CD14-positive monocyte (primary cell): ENCODE measurements around the gene COX6A2. TPM values are rescaled to one million over a fixed set of nuclear protein-coding genes. Genes with fewer than 3 reads are reported as not detected.

Experiments
- DNase-seq, 3 donors: peaks; one replicate each; pipeline ENCODE4 v3.0.0-alpha.2; 2011 to 2022
- H2AFZ ChIP-seq: 2 replicates; pipeline ENCODE4 v1.6.0; 2012; ENCODE audit warnings: mild to moderate bottlenecking, low read depth, low read length, inconsistent platforms; ENCODE audit not compliant: insufficient read depth, poor library complexity, severe bottlenecking
- H3K27ac ChIP-seq, 2 donors: 1 replicate in 1 of 2; 2 replicates in 1 of 2; pipeline ENCODE4 v1.5.1; 2012 to 2013; ENCODE audit warnings: low read length in 2 of 2, control low read depth in 1 of 2, inconsistent platforms in 1 of 2, low read depth in 1 of 2, mild to moderate bottlenecking in 1 of 2
- H3K27me3 ChIP-seq, 2 donors: one replicate each; pipeline versions ENCODE4 v1.6.0 to v1.6.1; 2011 to 2013; ENCODE audit warnings: low read length in 2 of 2; ENCODE audit not compliant: control insufficient read depth in 2 of 2, insufficient read depth in 2 of 2
- H3K36me3 ChIP-seq, 2 donors: replicated peaks in 1 of 2; 1 replicate in 1 of 2; 2 replicates in 1 of 2; pipeline versions ENCODE4 v1.5.1 to v1.6.1; 2012 to 2013; ENCODE audit warnings: low read length in 2 of 2, control low read depth in 1 of 2, inconsistent platforms in 1 of 2, mild to moderate bottlenecking in 1 of 2; ENCODE audit not compliant: insufficient read depth in 2 of 2, control insufficient read depth in 1 of 2
- H3K4me1 ChIP-seq, 2 donors: 1 replicate in 1 of 2; 2 replicates in 1 of 2; pipeline versions ENCODE4 v1.5.1 to v1.6.1; 2012 to 2013; ENCODE audit warnings: low read length in 2 of 2, control low read depth in 1 of 2, inconsistent platforms in 1 of 2, mild to moderate bottlenecking in 1 of 2, moderate library complexity in 1 of 2; ENCODE audit not compliant: insufficient read depth in 2 of 2, control insufficient read depth in 1 of 2
- H3K4me2 ChIP-seq: replicated peaks from 2 replicates; pipeline ENCODE3; 2012; ENCODE audit warnings: low read length, moderate library complexity, mild to moderate bottlenecking; ENCODE audit not compliant: poor library complexity, severe bottlenecking; ENCODE audit errors: extremely low read depth
- H3K4me3 ChIP-seq, 3 experiments: fragments of 200-600 bp in 1 of 3; sonication (generic) in 1 of 3; replicated peaks in 1 of 3; 1 replicate in 2 of 3; 2 replicates in 1 of 3; pipeline ENCODE4 v1.5.1; 2011 to 2013; ENCODE audit warnings: low read length in 3 of 3, mild to moderate bottlenecking in 3 of 3, control low read depth in 2 of 3, low read depth in 2 of 3, inconsistent platforms in 1 of 3, moderate library complexity in 1 of 3
- H3K79me2 ChIP-seq: 2 replicates; pipeline ENCODE4 v1.6.0; 2012; ENCODE audit warnings: mild to moderate bottlenecking, control low read depth, inconsistent platforms, low read length, moderate library complexity; ENCODE audit not compliant: insufficient read depth
- H3K9ac ChIP-seq: 2 replicates; pipeline ENCODE4 v1.6.0; 2017; ENCODE audit warnings: low read length, mild to moderate bottlenecking; ENCODE audit not compliant: insufficient read depth, poor library complexity, severe bottlenecking
- H3K9me3 ChIP-seq, 2 donors: replicated peaks in 1 of 2; 1 replicate in 1 of 2; 2 replicates in 1 of 2; pipeline versions ENCODE4 v1.5.1 to v1.6.1; 2012 to 2013; ENCODE audit warnings: low read length in 2 of 2, control low read depth in 1 of 2; ENCODE audit not compliant: control insufficient read depth in 1 of 2, insufficient read depth in 1 of 2
- H4K20me1 ChIP-seq: 2 replicates; pipeline ENCODE4 v1.6.0; 2012; ENCODE audit warnings: mild to moderate bottlenecking, low read length, control low read depth, moderate library complexity; ENCODE audit not compliant: insufficient read depth
- H3K27ac Mint-ChIP-seq, 7 donors: one replicate each; pipeline ENCODE4 v1.8.0; 2020; ENCODE audit warnings: mild to moderate bottlenecking in 7 of 7, mixed read lengths in 7 of 7, moderate library complexity in 6 of 7, inconsistent platforms in 2 of 7
- H3K27me3 Mint-ChIP-seq, 3 donors: one replicate each; pipeline ENCODE4 v1.8.0; 2021 to 2022; ENCODE audit warnings: low read depth in 3 of 3, mild to moderate bottlenecking in 3 of 3, mixed read lengths in 3 of 3, moderate library complexity in 3 of 3, inconsistent platforms in 1 of 3
- H3K36me3 Mint-ChIP-seq, 2 donors: one replicate each; pipeline ENCODE4 v1.8.0; 2020; ENCODE audit warnings: mixed read lengths in 2 of 2, inconsistent platforms in 1 of 2, mild to moderate bottlenecking in 1 of 2
- H3K4me1 Mint-ChIP-seq: one replicate; pipeline ENCODE4 v1.8.0; 2020; ENCODE audit warnings: mild to moderate bottlenecking, mixed read lengths
- H3K4me3 Mint-ChIP-seq, 2 donors: one replicate each; pipeline ENCODE4 v1.8.0; 2020; ENCODE audit warnings: mild to moderate bottlenecking in 2 of 2, mixed read lengths in 2 of 2, moderate library complexity in 1 of 2
- H3K9me3 Mint-ChIP-seq, 7 donors: one replicate each; pipeline ENCODE4 v1.8.0; 2020 to 2022; ENCODE audit warnings: mixed read lengths in 7 of 7, mild to moderate bottlenecking in 6 of 7, moderate library complexity in 6 of 7, inconsistent platforms in 2 of 7
- WGBS: methylation state at CpG from one replicate; pipeline ENCODE4 v1.1.5; 2013; ENCODE audit warnings: missing lambda C conversion rate; ENCODE audit not compliant: insufficient coverage; 5-methylcytosine and 5-hydroxymethylcytosine counted together
- intact Hi-C, 2 donors: fragments of 100-400 bp; cut with micrococcal nuclease; formaldehyde crosslinking; loops; one replicate each; pipeline versions ENCODE4 v1.15.0 to v1.15.1; 2023
- polyA plus RNA-seq, 3 donors: library from polyadenylated mRNA; depleted of rRNA in 1 of 3; unstranded in 2 of 3; stranded (reverse) in 1 of 3; fragments of 300-500 nt in 2 of 3; fragments of >200 nt in 1 of 3; fragmentation: Illumina TruSeq in 2 of 3; gene quantifications; 1 replicate in 2 of 3; 2 replicates in 1 of 3; pipeline ENCODE4 v1.2.3, GENCODE V29; 2012 to 2021
- TF ChIP-seq, protein P1 (sequence below): fragments of 200-600 bp; IDR thresholded peaks from one replicate; pipeline ENCODE4 v1.8.0; 2022; ENCODE audit warnings: antibody characterized with exemption, mild to moderate bottlenecking

COX6A2 gene
- polyA plus RNA-seq, 3 donors = not detected

DNA sequence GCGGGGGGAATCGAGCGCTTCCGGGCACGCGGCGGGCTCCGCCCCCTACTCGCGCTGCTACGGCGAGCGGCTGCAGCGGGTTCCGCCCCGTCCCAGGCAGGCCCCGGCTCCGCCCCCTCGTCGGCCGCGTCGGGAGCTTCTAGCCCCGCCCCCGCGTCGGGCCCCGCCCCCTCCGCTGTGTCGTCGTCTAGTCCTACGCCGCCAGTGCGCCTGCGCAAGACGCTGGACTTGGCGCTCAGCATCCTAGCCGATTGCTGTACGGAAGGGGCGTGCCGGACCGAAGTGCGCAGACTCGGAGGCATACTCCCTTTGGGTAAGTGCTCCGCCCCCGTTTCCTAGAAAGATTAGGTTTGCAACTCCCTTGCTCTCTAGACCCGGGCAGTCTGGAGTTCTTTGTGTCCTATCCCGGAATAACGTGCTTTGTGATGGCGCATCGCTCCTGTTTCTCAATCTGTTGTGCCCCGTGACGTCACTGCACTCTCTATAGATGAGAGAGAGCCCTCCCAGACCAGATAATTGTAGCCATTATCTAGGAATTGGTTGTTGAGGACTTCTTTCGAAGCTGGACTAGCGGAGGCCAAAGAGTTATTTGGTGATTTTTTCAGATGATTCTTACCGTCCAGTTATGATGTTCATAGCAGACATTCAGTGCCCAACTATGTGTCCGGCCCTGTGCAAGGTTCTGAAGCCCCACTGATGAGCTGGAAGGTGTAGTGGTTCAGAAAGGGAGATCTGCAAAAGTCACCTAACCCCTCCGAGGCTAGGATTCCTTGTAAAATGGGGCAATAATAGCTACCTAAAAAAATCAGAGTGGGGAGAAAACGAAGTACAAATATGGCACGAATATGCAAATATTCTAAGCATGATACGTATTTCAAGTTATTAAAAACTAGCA lies 31.8 kb upstream of the COX6A2 start:
- peaks cover 47 to 51% of the 10 kb centered on the region in 2 donors for H3K4me1 ChIP-seq
- peak overlapping the region; percentile 54 to 86 (median 86) for H3K4me3 ChIP-seq
- intact Hi-C loops = loop anchor here (5.0 kb wide), 3 partner anchors 108 to 407 kb away; partner anchors contain the start of gene KAT8 (in 1 of the 2)
- peak overlapping the region; percentile 93 for H3K4me2 ChIP-seq
- peaks cover 0 to 6% (median 2%) of the 10 kb centered on the region in 3 donors for H3K27me3 Mint-ChIP-seq
- peaks cover 52% of the 10 kb centered on the region for H3K79me2 ChIP-seq
- H3K9me3 ChIP-seq = no peaks in the 10 kb centered on the region
- 2% methylated on average over 56 of the region's 61 CpGs for WGBS
- TF ChIP-seq, protein P1, sequence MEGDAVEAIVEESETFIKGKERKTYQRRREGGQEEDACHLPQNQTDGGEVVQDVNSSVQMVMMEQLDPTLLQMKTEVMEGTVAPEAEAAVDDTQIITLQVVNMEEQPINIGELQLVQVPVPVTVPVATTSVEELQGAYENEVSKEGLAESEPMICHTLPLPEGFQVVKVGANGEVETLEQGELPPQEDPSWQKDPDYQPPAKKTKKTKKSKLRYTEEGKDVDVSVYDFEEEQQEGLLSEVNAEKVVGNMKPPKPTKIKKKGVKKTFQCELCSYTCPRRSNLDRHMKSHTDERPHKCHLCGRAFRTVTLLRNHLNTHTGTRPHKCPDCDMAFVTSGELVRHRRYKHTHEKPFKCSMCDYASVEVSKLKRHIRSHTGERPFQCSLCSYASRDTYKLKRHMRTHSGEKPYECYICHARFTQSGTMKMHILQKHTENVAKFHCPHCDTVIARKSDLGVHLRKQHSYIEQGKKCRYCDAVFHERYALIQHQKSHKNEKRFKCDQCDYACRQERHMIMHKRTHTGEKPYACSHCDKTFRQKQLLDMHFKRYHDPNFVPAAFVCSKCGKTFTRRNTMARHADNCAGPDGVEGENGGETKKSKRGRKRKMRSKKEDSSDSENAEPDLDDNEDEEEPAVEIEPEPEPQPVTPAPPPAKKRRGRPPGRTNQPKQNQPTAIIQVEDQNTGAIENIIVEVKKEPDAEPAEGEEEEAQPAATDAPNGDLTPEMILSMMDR = no peak
- peaks cover 42% of the 10 kb centered on the region for H4K20me1 ChIP-seq
- peaks cover 46% of the 10 kb centered on the region for H3K4me1 Mint-ChIP-seq
- H3K9ac ChIP-seq = peak overlapping the region; percentile 96
- H3K36me3 Mint-ChIP-seq = peaks cover 29 to 41% of the 10 kb centered on the region in 2 donors
- peak; percentile 99 to 100 (median 99) for DNase-seq
- H3K9me3 Mint-ChIP-seq = no peaks in the 10 kb centered on the region
- peaks cover 19 to 34% of the 10 kb centered on the region in 2 donors for H3K36me3 ChIP-seq
- H3K27ac ChIP-seq = peak overlapping the region; percentile 95 to 96
- peak overlapping the region; percentile 83 for H2AFZ ChIP-seq
- H3K4me3 Mint-ChIP-seq = peak overlapping the region; percentile 86 to 92
- peak overlapping the region; percentile 94 to 97 (median 95) for H3K27ac Mint-ChIP-seq
- H3K27me3 ChIP-seq = no peaks in the 10 kb centered on the region

DNA sequence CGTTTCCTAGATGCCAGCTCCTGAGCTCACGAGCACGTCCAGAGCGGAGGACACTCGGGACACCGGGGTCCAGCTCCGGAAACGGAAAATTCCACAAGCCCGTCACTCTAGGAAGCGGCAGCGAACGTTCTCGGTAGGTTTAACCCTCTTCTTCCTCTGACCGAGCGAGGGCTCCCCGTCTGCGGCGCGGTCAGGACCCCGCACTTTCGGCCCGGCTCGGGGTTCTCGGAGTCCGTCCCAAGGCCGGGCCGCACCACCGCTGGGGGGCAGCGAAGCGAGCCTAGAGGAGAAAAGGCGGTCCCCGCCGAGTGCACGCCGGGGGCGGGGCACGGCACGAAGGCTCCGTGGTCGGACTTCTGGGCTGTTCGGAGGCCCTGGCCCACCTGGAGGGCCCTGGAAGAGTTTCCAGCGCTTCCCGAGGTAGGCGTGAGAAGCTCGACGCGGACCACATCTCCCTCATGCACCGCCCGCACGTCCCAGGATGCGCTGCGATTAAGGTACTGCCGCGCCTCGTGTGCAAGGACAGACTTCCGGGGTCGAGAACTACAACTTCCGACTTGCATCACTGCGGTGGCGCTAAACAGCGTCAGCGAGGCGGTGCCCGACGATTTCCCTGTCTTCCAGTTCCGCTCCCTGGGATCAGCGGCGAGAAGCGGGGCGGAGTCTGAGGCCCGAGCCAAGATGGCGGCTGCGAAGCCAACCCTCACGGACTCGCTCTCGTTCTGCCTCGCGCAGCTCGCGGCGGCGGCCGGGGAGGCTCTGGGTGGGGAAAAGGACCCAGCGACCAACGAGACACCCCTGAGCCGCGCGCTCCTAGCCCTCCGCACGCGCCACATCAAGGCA lies 30.9 kb upstream of the COX6A2 start, which contains the start of gene ARMC5:
Gene ARMC5 (plus strand): TSS at position 658 of the 843 bp plus-strand sequence. CDS start 24 bp downstream, at position 682.
- intact Hi-C loops = loop anchor here (5.0 kb wide), 3 partner anchors 107 to 408 kb away; partner anchors contain the start of gene KAT8 (in 1 of the 2)
- Histone ChIP-seq H3K27me3 (no peaks in the 10 kb centered on the region), H4K20me1 (peaks cover 42% of the 10 kb centered on the region), H3K4me3 (peak within 1 kb of the TSS; percentile 54 to 86 (median 86)), H3K9ac (peak within 1 kb of the TSS; percentile 96), H3K9me3 (no peaks in the 10 kb centered on the region), H3K4me1 (peaks cover 56 to 60% of the 10 kb centered on the region in 2 donors), H2AFZ (peak within 1 kb of the TSS; percentile 83), H3K36me3 (peaks cover 17 to 26% of the 10 kb centered on the region in 2 donors), H3K79me2 (peaks cover 54% of the 10 kb centered on the region), H3K4me2 (peak within 1 kb of the TSS; percentile 93), H3K27ac (peak within 1 kb of the TSS; percentile 95 to 96)
- TF ChIP-seq, protein P1 = peak; percentile 68
- DNase-seq = peak; percentile 99
- peak within 1 kb of the TSS; percentile 94 to 97 (median 95) for H3K27ac Mint-ChIP-seq
- peaks cover 26 to 33% of the 10 kb centered on the region in 2 donors for H3K36me3 Mint-ChIP-seq
- no peaks in the 10 kb centered on the region for H3K9me3 Mint-ChIP-seq
- peaks cover 0 to 6% (median 0%) of the 10 kb centered on the region in 3 donors for H3K27me3 Mint-ChIP-seq
- H3K4me3 Mint-ChIP-seq = peak within 1 kb of the TSS; percentile 86 to 92
- peaks cover 54% of the 10 kb centered on the region for H3K4me1 Mint-ChIP-seq
- WGBS = under 1% methylated on average over 91 of the region's 91 CpGs
